GM04503 (cell line): ENCODE results near the gene TRMT2A.
A peak's percentile ranks its signal among the peaks of the same experiment; 100 is the strongest.

Source experiments
- DNase-seq: peaks from one replicate; pipeline ENCODE4 v3.0.0-alpha.2; 2012; ENCODE audit warnings: low read depth

Gene TRMT2A

GRCh38 chr22:20148414-20148813, 31.4 kb upstream of the TRMT2A start:
- DNase-seq, result no peak

DNA sequence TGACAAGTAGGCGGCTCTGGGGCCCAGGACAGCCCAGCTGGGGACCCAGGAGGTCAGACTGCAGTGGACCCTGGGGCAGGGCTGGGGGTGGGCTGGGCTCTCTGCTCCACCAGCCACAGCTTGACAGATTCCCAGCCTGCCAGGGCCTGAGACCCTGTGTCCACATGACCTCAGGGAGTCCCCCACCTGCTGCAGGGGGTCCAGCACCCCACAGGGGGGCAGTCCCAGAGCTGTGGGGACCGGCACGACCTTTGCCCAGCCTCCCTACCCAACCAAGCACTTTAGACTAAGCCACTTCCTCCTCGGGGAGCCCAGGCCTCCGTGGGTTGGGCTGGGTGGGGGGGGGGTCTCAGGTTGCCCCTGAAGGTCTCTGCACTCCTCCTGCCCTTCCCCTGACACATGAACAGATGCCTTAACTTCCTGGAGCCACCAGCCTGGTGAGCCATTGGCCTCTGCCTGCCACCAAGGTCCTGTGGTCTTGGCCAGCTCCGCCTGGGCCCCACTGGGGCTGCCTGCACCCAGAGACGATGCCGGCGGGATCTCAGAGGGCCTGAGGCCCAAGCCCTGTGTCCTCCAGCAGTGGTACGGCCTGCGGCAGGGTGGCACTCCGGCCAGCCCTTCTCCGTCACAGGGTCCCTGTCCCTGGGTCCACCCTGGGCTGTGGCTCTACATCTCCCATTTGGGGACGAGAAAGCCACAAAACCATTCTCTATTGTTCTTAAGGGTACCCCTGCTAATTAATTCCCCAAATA, 30.4 kb upstream of the TRMT2A start:
- no peak for DNase-seq

- no peak for DNase-seq
Observed at GRCh38 chr22:20146777-20147176, 29.8 kb upstream of the TRMT2A start.

DNA sequence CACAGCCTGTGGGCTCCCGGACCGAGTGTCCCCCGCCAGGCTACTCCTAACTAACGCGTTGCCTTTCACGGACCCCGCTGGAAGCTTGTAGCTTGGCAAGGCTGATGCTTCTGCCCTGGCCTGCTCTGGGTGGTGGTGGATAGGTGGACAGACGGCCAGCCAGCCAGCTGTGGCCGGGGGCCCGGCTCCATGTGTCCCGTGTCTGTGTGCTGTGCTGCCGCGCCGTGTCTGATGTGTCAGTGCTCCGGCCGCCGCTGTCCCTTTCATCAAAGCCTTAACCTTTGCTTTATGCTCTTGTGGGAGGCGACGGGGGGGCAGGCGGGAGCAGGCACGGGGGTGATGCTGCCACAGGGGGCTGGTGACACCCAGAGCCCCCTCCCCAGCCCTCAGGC, 28.8 kb upstream of the TRMT2A start:
- no peak for DNase-seq

GRCh38 chr22:20145206-20145831, 28.3 kb upstream of the TRMT2A start:
- DNase-seq, result no peak

- no peak for DNase-seq
Observed at GRCh38 chr22:20143883-20144665, 27.0 kb upstream of the TRMT2A start.

GRCh38 chr22:20142711-20143621, 25.9 kb upstream of the TRMT2A start:
- DNase-seq, result no peak

- DNase-seq, result peak; percentile 37
Observed at GRCh38 chr22:20141186-20142077, 24.4 kb upstream of the TRMT2A start.

- DNase-seq, result no peak
Observed at GRCh38 chr22:20140521-20140964, 23.5 kb upstream of the TRMT2A start.

GRCh38 chr22:20140107-20140445, 23.1 kb upstream of the TRMT2A start:
- DNase-seq, result no peak

- DNase-seq, result no peak
Observed at GRCh38 chr22:20139391-20140106, 22.5 kb upstream of the TRMT2A start.

DNA sequence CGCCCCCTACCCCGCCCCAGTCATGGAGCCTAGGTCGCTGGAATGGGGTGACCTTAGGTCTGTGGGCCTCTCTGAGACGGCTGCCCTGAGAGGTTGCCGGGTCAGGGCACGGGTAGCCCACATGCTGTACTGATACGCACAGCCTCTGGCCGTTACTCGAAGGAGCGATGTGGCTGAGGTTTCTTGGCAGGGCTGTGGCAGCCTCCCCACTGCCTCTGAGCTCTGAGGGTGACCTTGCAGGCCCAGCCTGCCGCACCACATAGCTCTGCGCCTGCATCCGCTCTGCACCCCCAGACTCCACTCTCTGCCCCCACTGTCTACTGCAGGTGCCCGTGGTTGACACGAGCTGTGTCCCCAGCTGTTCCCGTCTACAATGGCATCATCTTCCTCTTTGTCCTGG, 21.8 kb upstream of the TRMT2A start:
- DNase-seq, result no peak

- DNase-seq, result no peak
Observed at GRCh38 chr22:20138417-20138738, 21.4 kb upstream of the TRMT2A start.

DNA sequence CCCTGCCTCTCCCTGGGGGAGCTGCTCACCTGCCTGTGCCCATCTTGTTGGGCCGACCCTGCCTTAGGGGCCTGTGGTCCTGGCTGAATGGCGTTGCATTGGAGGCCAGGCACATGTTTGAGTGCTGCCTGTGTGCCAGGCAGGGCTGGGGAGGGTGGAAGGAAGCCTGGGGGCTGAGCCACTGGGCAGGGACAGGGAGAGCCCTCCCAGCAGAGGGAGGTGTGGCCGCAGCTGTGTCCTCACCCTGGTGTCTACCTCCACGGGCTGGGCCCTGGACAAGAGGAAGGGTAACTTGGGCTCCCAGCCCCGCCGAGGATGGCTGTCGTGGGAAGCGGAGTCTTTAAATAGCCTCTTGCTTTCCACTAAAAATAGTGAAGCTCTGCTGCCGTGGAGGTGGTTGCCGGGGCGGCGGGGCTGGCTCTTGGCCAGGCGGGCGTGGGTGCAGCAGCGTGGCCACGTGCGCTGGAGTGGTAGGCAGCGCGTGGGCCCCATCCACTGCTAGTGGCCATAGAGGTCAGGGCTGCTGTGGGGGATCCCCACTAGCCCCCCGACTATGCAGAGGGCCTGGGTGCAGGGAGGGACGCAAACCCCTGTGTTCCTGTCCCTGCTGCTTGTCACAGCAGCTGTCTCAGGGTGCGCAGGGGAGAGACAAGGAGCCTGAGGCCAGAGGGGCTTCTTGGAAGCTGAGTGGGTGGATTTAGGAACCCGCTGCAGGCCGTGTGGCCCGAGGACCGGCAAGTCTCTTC, 20.8 kb upstream of the TRMT2A start:
- no peak for DNase-seq

GRCh38 chr22:20137113-20137512, 20.1 kb upstream of the TRMT2A start:
- DNase-seq, result no peak

GRCh38 chr22:20136603-20136873, 19.5 kb upstream of the TRMT2A start:
- no peak for DNase-seq

DNA sequence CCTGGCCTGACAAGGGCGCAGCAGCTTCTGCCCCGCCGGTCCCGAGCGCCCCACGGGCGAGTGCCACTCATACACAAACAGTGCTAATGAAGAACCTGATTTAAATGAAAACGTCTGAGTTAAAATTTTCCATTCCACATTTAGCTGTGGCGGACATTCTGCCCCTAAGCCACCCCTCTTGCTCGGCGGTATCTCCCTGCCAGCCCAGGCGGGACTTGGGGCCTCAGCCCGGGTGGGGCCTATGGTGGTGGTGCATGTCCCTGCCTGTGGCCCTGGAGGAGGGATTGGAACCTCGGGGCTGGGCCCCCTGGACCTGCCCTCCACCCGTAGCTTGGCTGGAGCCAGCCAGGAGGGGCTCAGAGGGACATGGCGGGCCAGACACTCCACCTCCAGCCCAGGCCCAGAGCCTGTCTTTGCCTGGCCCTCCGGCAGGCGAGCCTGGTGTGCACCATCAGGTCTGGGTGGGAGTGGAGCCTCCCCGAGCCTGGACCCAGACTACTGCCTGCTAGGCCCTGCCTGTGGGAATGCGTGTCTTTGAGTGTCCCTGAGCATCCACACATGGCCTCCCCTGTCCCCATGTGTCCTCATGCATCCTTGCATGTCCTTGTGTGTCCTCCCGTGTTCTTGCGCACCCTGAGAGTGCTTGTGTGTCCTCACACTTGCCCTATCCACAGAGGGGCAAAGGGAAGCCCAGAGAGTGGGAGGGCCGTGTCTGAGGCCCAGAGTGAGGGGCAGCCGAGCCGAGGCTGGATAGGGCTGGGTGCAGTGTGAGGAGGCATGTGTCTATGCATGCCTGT, 19.0 kb upstream of the TRMT2A start:
- DNase-seq, result no peak

GRCh38 chr22:20135265-20135664, 18.2 kb upstream of the TRMT2A start:
- DNase-seq, result no peak

DNA sequence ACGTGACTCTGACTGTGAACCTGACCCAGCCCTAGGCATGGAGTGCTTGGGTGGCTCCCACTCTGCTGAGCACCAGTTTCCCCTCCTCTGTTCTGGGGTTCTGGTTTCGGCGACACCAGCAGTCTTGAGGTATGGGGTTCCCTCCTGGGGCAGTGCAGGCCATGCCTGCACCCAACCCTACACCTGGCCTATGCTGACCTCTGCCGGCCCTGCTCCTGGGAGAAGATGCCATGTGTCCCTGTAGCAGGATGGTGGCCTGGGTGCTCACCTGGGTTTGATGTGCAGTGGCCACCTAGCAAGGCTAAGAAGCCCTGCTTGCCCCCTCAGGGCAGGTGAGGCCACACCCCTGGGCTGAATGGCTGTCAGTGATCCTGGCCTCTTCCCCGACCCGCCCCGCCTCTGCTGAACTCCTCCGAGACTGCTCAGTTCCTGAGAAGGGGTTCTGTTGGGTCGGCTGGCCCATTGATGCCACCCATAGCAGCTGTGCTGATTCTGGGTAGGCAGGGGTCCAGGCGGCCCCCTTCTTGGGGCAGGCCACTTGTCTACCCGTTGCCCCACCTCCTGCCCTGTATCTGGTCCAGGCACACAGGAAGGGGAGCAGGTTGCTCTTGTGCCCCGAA, 17.0 kb upstream of the TRMT2A start:
- no peak for DNase-seq
